NCI-H748 treated with DMSO at 0.1 percent for 48 hours (cell line): ENCODE data around the gene ALDH3A2.
"Not testable (repeated sequence)": the region's sequence is repeated elsewhere in the genome, so short reads cannot be mapped to it uniquely, and the experiment has no call there.

Source experiments
- DNase-seq: peaks from one replicate; lab custom pipeline; 2025; lab: John Stamatoyannopoulos, UW

Gene ALDH3A2

DNA sequence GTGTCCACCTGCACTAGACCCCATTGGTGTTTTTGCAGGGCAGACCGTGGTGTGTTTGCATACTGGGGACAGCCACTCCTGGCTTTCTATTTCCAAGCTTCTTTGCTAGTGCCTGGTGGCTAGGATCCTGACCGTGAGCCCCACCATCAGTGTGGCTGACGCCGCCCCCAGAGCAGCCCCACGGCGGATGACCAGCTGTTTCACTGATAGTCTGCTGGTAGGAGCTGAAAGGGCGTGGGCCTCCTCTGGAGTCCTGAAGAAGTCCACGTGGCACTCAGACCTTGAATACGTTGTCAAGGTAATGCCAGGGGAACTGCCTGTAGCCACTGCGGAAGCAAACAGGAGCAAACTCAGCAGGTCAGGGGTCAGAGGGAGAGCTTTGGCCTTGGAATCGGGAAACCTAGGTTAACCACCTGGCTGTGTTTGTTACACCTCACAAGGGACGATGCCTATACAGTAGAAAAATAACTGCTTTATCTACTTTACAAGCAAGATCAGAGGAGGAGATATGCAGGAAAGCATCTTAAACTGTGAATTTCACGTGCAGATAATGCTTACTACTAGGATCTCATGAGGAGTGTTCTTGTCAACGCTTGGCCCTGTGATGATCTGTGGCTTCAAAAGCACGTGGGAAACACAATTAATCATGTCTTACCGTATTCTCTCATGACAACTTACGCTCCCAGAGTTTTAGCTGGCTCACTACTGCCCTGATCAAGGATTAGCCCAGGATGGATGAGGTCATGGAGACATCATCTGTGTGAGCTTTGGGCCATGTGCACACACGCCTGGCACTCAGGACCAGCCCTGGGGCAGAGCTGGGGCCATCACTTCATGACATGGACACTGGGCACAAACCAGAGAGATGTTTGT lies 30.3 kb downstream of the ALDH3A2 start:
- no peak for DNase-seq

DNA sequence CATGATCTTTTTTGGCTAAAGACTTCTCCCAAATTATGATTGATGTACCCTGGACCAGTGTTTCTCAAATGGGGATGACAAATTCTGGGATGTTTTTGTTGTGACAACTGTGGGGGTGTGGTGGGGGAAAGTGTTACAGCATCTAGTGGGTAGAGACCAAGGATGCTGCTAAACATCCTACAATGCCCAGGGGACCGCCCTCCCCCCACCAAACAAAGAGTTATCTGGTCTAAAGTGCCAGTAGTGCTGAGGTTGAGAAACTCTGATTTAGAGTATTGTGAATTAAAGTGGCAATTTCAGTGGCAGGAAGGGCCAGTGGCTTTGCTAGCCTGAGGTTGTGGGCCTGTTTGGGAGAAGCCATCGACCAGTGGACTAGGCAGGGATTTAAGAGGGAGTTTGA lies 34.6 kb downstream of the ALDH3A2 start:
- DNase-seq, result no peak

DNA sequence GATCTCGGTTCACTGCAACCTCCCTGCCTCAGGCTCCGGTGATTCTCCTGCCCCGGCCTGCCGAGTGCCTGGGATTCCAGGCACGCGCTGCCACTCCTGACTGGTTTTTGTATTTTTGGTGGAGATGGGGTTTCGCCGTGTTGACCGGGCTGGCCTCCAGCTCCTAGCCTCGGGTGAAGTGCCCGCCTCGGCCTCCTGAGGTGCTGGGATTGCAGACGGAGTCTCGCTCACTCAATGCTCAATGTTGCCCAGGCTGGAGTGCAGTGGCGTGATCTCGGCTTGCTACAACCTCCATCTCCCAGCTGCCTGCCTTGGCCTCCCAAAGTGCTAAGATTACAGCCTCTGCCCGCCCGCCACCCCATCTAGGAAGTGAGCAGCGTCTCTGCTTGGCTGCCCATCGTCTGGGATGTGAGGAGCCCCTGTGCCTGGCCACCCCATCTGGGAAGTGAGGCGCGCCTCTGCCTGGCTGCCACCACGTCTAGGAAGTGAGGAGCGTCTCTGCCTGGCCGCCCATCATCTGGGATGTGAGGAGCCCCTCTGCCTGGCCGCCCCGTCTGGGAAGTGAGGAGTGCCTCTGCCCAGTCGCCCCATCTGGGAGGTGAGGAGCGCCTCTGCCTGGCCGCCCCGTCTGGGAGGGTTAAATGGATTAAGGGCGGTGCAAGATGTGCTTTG lies 36.5 kb downstream of the ALDH3A2 start:
- DNase-seq, result not testable (repeated sequence)

GRCh38 chr17:19686400-19687090 lies 38.0 kb downstream of the ALDH3A2 start:
- no peak for DNase-seq

- no peak for DNase-seq
These were observed 53.7 kb downstream of the ALDH3A2 start for GRCh38 chr17:19702217-19702641.

- no peak for DNase-seq
These were observed 54.7 kb downstream of the ALDH3A2 start for GRCh38 chr17:19703106-19703827.

DNA sequence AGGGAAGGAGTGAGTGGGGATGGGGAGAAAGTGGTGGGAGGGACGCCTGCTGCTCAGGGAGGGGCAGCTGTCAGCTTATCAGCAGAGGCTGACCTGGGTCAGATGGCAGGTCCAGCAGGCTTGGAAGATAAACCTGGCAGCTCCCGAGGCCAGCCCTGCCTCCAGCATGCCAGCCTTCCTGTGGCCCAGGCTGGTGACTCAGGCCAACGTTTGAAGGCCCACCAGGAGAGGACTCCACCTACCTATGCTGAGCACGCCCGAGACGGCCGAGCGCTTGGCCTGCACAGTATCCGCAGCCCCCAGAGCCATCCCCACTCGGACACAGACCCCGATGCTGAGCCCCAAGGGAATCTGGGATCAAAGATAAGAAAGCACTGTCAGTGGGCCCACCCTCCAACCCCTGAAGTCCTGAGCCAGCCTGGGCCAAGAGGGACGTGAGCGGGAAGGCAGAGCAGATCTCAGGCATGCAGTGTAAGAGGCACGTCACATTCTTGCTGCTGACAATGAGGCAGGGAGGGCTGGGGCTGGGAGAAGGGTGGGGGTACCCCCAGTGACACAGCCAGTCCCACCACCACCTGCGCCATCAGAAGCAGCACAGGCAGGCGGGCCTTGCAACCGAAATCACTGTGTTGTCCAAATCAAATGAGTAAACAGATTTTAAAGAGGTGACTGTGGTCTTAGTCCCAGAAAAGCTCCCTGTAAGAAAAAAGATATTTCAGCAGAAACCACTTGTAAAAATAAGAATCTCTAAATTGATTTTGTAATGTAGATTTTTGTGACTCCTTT lies 55.5 kb downstream of the ALDH3A2 start:
- DNase-seq, result no peak

- no peak for DNase-seq
These were observed 56.6 kb downstream of the ALDH3A2 start for GRCh38 chr17:19705201-19705600.

DNA sequence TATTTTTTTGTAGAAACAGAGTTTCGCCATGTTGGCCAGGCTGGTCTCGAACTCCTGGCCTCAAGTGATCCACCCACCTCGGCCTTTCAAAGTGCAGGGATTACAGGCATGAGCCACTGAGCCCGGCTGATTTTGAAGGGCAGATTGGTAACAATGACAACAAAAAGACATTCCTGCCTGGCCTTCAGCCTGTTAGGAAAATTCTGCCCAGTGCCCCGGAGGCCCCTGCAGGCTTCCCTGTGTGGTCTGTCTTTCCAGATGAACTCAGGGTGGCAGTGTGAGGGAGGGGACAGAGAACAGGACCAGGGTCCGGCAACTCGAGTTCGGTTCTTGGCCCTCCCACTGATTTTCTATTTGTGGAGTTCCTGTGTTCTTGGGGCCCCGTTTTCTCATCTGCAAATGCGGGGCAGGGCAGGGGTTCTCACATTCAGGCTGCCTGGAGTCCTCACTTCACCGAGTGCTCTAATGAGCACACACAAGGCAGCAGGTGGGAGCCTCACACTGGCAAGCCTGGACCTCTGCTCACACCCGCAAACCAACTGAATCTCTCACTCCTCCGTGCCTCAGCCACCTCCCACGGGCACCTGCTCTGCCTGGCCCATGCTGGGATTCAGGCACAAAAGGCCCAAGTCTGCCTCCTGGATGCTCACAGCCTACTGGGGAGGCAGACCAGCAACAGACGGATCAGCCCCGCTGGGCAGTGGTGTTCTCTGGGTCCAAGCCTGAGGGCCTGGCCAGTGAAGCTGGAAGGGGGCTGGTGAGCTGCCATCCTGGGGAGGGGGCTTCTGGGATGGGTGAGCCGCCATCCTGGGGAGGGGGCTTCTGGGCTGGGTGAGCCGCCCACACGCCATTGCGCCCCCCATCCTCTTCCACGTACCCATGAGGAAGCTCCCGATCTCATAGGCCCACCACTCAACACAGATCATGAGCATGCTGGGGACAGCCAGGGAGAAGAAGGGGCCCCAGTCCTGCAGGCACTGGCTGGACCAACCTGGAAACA lies 57.5 kb downstream of the ALDH3A2 start:
- DNase-seq, result no peak

- no peak for DNase-seq
These were observed 58.5 kb downstream of the ALDH3A2 start for GRCh38 chr17:19706791-19707727.

DNA sequence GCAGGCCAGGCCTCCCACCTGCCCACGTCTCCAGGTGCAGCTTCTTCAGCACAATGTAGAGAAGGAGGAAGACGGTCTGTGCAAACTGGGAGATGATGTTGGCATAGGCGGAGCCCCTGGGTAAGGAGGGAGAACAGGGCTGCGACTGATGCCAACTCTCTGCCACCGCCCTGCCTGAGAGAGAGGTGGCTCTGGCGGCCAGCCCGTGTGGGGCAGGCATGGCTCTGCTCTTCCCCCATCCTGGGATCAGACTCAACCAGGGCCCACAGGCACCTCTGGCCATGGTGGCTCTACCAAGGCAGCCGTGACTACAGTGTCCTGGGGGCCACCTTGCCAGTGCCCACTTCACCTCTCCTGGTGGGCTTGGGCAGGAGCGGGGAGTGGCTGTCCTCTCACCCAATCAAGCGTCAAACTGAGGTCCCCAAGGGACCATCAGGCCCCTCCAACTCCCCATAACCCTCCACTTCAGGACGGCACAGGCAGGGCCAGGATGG lies 59.2 kb downstream of the ALDH3A2 start:
- no peak for DNase-seq

- DNase-seq, result no peak
These were observed 60.1 kb downstream of the ALDH3A2 start for GRCh38 chr17:19708431-19709175.

DNA sequence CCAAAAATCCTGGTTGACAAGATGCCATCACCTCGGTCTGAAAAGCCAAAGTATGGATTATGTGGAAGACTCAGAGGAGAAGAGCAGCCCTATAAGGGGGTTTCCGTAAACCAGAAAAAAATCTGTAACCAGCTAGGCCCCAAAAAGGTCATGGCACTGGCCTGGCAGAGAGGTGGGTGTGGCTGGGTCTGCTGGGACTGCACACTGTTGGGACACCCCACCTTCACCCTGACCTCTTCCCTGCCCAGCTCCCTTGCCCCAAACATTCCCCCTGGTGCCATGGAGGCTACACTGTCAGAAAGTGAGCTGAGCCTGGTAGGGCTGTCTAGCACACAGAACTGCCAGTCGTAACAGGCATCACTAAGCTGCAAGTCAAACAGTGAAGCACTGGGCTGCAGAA lies 61.3 kb downstream of the ALDH3A2 start:
- DNase-seq, result no peak

GRCh38 chr17:19712436-19713004 lies 64.0 kb downstream of the ALDH3A2 start:
- no peak for DNase-seq

DNA sequence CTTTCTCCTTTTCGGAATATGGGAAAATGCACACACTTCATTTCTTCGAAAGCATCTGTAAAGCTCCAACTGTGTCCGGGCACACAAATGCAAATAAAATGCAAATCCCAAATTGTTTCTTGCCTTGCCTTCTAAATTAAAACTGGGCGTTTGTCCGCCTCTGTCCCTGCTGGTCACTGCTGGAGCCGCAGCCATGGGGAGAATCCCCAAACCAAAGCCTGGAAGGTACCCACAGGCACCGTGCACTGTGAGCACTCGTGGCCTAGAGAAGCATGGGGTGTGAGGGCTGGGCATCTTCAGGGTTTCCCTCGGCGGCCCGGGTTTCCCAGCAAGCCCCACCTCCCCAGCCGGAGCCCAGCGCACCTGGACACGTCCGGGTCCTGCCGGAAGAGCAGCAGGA lies 64.9 kb downstream of the ALDH3A2 start:
- no peak for DNase-seq

- DNase-seq, result no peak
These were observed 65.4 kb downstream of the ALDH3A2 start for GRCh38 chr17:19713901-19714361.
